ENCODE data around the gene NECAP2.
"Not testable (repeated sequence)": the region's sequence is repeated elsewhere in the genome, so short reads cannot be mapped to it uniquely, and the experiment has no call there.

Gene NECAP2

DNA sequence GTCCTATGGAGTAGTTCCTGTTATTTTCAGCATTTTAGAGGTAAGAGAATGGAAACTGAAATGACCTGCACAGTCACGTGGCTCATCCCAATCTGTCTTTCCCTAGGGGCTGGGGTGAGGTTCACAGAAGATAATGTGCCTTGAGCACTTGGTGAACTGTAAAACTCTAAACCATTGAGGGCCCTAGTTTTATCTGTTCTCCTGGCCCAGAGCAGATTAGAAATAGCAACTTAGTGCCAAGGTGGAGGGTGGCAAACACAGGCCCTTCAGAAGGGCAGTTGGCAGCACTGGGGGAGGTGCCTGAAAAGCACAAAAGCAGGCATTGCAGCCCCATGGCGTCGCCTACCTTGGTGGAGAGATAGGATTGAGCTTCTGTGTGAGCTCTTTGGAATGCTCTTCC, 14.4 kb downstream of the NECAP2 start:
- not testable (repeated sequence) for FAIRE-seq; DNase-seq (ENCODE audit: insufficient read length, low spot score)

DNA sequence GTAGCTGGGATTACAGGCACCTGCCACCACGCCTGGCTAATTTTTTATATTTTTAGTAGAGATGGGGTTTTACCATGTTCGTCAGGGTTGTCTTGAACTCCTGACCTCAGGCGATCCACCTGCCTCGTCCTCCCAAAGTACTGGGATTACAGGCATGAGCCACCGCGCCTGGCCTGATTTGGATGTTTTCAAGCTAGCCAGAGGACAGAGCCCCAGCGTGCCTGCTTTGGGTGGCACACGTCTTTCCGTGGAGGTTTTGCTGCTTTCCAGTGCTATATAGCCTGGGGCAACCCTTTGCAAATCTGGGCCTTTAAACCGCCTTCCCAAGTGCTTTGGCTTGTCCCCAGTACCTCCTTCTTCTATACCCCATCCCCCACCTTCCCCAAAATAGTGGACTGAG, 15.6 kb downstream of the NECAP2 start:
- not testable (repeated sequence) for FAIRE-seq

DNA sequence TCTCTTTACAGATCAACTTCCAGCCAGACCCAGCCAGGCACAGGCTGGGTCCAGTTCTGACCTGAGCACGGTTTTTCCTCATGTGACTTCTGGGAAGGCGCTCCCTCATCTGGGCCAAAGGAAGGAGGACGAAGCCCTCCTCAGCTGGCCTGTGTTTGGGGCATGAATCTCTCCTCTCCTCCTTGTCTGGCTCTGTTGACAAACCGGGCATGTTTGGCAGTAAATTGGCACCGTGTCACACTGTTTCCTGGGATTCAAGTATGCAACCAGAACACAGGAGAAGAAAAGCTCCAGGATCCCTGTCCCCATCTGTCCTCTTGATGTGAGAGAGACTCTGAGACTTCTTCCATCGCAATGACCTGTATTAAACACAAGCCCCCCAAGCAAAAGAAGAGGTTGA, 18.3 kb downstream of the NECAP2 start:
- no peak for FAIRE-seq
- DNase-seq (ENCODE audit: insufficient read length, low spot score) = no peak

More for the DNA sequence above, 15.6 kb downstream of the NECAP2 start:
- not testable (repeated sequence) for DNase-seq (ENCODE audit: insufficient read length, low spot score)

DNA sequence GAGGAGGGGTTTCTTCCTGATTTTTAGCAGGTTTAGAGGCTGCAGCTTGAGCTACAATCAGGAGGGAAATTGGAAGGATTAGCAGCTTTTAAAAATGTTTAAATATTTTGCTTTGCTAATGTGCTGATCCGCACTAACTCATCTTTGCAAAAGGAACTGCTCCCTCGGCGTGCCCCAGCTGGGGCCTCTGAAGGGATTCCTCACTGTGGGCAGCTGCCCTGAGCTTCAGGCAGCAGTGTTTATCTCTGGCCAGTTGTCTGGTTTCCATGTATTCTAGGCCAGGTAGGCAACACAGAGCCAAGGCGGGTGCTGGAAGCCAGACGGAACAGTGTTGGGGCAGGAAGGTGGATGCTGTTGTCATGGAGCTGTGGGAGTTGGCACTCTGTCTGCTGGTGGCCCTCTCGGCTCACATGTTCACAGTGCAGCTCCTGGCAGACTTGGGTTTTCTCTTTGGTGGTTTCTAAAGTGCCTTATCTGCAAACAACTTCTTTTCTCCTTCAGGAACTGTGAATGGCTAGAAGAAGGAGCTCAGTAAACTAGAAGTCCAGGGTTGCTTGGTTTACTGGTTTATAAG, 18.9 kb downstream of the NECAP2 start:
- DNase-seq (ENCODE audit: insufficient read length, low spot score) = no peak
- no peak for FAIRE-seq

DNA sequence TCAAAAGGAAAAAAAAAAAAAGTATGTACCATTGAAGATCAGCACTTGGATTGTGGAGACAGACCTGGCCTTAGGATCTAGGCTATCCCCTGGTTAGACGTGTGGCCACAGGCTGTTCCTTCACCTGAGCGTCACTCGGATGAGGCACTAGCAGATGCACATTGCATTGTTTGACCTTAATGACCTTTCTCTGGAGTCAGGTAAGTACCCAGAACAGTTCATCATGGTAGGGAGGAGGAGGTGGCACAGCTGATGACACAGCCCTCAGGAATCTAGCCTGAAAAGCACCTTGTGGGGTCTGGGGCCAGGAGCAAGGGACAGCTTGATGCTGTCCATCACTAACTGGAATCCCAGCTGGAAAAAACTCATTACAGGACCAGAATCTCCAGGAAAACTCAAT, 21.2 kb downstream of the NECAP2 start:
- no peak for FAIRE-seq
- DNase-seq (ENCODE audit: insufficient read length, low spot score) = no peak

DNA sequence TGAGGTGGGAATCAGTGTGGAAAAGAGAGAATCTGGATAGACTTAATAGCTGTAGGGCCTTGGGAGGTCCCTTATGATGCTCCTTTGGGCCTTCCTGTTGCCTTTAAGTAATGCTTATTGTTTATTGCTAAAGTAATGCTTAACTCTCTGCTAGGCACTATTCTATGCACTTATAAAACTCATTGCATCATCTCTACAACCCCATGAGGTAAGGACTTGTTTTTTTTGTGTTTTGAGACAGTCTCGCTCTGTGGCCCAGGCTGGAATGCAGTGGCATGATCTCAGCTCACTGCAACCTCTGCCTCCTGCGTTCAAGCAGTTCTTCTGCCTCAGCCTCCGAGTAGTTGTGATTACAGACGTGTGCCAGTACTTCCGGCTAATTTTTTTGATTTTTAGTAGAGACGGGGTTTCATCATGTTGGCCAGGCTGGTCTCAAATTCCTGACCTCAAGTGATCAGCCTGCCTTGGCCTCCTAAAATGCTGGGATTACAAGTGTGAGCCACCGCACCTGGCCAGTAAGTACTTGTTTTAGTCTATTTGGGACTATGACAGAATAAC, 22.3 kb downstream of the NECAP2 start:
- DNase-seq (ENCODE audit: insufficient read length, low spot score) (no peak), FAIRE-seq (no peak)

DNA sequence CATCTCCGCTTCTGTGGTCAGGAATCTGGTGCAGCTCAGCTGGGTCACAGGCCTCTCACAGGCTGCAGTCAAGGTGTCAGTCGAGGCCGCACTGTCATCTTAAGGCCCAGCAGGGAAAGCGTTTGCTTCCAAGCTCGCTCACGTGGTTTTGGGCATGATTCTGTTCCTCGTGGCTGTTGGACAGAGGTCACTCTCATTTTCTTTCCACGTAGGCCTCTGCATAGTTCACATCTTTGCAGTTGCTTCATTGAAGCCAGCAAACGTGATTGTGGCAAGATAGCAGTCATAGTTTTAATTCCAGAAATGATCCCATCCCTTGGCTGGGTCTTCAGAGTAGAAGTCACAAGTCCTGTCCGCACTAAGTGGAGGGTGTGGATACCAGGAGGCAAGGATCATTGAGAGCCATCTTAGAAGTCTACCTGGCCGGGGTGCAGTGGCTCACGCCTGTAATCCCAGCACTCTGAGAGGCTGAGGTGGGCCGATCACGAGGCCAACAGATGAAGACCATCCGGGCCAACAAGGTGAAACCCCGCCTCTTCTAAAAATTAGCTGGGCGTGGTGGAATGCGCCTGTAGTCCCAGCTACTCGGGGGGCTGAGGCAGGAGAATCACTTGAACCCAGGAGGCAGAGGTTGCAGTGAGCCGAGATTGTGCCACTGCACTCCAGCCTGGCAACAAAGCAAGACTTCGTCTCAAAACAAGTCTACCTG, 24.5 kb downstream of the NECAP2 start:
- DNase-seq (ENCODE audit: insufficient read length, low spot score) = no peak
- no peak for FAIRE-seq

DNA sequence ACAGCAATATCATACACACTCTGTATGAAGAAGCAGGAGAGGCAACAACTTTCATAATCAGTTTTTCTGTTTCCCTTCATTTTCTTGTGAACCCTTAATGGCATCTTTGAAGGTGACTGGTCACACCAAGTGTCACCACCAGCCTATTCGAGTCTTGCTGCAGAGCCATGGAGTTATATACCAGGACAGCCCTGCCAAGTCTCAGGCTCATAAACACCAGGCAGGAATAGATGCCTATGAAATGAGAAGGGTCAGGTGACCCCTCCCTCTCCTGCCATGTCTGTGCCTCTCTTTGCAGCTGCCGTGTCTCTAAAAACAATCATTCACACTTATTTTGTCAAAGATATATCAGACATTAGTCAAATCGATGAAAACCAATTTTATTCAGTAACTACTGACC, 28.0 kb downstream of the NECAP2 start:
- DNase-seq (ENCODE audit: insufficient read length, low spot score) (no peak), FAIRE-seq (no peak)

DNA sequence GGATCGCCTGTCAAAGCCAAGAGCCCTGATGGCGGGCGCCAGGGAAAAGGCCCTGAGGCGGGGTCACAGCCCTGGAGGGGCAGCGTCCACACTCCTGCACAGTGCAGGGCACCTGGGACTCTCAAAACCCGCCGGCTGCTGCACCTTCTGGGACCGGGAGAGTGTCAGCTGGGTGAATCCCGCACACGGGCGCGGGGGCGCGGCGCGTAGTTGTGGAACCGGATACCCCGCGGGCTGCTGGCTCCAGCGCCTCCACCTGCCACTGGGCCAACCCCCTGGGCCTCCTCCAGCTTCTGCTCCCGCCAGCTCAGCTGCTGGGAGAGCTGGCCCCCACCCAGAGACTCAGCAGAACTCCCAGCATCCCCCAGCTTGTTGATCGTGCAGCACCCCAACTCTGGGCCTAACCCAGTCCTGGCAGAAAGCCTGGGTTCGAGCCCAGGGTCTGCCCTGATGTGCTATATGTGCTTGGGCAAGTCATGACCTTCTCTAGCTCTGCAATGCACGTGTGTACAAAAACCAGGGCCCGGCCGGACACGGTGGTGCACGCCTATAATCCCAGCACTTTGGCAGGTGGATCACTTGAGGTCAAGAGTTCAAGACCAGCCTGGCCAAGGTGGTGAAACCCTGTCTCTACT, 33.8 kb downstream of the NECAP2 start:
- no peak for FAIRE-seq
- no peak for DNase-seq (ENCODE audit: insufficient read length, low spot score)

DNA sequence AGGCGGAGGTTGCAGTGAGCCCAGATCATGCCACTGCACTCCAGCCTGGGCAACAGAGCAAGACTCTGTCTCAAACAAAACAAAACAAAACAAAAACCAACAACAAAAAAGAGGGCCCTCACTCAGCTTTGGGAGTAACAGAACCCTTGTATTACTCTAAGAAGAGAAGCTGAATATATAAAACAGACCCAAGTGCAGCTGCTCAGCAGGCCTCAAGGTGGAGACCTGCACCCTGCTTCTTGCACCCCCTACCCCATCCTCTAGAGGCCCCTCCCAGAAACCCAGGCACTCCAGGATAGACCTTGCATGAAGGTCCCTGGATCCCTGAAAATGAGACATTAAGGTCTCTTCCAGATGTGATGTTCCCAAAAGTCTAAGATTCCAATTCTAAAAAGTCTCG, 34.4 kb downstream of the NECAP2 start:
- FAIRE-seq; DNase-seq (ENCODE audit: insufficient read length, low spot score): not testable (repeated sequence)

DNA sequence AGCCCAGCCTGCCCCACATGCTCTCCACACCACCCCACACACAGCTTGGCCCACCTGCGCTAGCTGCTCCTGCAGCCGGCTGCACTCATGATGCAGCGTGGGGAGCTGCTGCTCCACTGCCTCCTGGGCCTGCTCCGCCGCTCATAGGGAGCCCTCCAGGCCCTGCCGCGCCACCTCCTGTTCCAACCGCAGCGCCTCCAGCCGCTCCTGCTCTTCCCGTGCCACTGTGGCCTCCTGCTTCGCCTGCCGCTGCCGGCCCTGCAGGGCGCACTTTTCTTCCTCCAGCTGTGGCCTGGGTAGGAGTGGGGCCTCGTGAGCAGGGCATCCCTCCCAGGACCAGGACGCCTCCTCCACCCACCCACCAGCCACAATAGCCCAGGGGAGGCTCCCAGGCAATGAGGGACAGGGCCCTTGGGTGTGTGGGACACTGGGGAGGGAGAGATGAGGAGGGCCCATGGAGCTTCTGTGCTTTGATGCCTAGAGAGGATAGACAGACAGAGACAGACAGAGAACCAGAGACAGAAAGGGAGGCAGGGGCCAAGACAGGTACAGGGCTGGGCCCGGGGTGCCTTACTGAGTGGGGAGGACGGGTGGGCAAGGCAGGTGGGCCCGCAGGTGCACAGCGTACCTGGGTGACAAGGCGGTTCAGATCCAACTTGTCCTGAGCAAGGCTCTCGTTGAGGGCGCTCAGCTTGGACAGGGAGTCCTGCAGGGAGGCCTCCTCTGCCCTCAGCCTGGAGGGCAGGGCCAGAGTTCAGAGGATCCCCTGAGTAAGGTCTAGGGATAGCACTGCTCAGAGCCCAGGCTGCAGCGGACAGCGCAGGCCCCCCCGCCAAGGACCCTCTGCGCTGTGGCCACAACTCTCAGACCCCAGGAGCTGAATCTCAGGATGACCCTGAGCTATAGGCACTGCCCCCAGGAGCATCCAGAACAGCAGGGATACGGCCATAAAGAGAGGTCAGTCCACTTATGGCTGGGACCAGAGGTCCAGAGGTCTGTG, 35.5 kb downstream of the NECAP2 start:
- not testable (repeated sequence) for FAIRE-seq; DNase-seq (ENCODE audit: insufficient read length, low spot score)

DNA sequence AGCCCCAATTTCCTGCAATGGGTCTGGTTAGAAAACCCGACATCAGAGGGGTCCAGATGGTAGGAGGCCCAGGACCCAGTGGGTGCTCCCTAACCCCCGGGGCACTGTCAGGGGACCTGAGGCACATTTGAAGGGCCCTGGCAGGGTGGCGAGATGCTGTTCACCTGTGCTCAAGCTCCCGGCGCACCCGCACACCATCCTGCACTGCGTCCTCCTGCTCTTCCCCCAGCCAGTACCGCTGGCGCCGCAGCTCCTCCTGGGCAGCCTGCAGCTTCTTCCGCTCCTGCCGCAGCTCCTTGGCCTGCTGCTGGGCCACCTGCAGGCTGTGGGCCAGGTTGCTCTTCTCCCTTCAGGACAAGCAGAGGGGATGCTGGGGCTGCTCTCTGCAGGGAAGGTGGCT, 37.6 kb downstream of the NECAP2 start:
- FAIRE-seq = no peak
- DNase-seq (ENCODE audit: insufficient read length, low spot score) = no peak

DNA sequence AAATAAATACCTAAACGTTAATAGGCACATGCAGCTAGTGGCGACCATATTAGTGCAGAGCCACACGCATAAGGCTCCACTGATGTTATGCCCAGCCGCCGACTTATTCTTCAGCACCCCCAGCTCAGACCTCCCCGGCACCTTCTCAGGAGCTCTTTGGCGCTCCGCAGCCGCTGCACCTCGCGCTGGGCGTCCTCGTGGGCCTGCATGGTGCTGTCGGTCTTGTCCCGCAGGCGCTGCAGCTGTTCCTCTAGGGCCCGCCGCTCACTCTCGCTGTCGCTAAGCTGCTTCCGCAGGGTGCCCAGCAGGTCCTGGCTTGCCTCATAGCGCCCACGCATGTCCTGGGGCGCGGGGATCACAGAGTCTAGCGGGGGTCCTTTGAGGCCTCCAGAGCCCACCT, 42.6 kb downstream of the NECAP2 start:
- not testable (repeated sequence) for FAIRE-seq

DNA sequence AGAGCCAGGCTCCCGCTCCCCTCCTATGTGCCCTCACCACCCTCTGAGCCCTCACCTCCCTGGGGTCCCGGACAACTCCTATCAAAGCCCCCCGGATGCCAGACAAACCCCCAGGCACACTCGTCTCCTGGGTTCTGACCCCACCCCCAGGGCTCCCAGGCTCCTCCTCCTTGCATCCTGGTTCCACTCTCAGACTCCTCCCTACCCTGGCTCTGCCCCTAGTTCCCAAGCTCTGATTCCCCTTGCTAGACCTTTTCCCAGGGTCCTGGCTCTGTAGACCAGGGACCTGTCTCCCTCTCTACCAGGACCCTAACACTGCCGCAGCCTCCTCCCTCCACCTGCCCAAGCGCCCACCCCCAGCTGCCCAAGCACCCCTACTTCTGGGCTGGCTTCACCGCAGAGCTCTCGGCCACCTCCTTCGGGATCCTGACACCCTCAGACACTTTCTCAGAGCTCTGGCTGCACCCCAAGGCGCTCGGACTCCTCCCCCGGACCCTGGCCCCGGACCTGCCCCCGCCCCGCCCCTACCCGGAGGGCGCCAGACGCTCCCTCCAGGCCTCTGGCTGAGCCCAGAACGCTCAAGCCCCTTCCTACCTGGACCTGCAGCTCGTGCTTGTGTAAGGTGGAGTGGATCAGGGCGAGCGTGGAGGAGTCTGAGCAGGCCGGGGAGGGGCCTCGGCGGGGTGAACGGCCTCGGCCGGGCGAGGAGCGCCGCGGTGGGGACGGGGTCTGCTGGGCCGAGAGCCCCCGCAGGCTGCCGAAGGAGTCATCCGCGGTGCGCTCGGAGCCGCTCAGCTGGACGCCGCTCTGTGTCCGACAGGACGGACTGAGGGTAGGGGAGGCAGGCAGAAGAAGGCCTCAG, 43.3 kb downstream of the NECAP2 start:
- FAIRE-seq; DNase-seq (ENCODE audit: insufficient read length, low spot score): not testable (repeated sequence)

More for the DNA sequence above, 42.6 kb downstream of the NECAP2 start:
- DNase-seq (ENCODE audit: insufficient read length, low spot score) = not testable (repeated sequence)

DNA sequence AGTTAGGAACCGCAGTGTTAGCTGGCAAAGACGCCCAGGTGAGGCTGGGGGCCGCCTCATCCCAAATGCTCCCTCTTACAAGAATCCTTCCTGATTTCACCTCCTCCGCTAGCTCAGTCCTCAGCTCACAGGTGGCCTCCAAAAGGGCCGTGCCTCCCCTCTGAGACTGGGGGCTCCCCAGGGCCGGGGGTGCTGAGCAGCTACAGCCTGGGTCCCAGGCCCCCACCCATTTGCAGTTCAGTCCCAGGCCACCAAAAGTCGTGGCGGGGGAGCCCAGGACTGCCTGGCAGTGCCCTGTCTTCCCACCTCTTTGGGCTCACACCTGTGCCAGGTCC, 43.9 kb downstream of the NECAP2 start:
- FAIRE-seq (no peak), DNase-seq (ENCODE audit: insufficient read length, low spot score) (no peak)

DNA sequence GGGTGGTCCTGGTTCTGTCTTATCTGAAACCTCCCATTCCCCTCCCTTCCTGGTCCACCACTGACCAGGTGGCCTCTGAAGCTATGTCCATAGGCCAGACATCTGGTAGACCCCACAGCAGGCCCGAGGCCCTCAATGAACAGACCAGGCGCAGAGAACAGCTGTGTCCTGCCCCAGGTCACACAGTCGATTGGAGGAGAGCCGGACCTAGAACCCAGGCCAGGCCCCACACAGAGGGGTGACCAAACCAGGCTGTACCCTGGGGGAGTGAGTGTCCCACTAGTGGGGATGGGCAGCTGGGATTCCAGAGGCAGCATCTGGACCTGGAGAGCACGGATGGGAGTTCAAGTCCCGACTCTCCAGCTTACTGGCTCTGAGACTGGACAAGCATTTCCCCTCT, 44.4 kb downstream of the NECAP2 start:
- no peak for DNase-seq (ENCODE audit: insufficient read length, low spot score)
- FAIRE-seq = no peak

DNA sequence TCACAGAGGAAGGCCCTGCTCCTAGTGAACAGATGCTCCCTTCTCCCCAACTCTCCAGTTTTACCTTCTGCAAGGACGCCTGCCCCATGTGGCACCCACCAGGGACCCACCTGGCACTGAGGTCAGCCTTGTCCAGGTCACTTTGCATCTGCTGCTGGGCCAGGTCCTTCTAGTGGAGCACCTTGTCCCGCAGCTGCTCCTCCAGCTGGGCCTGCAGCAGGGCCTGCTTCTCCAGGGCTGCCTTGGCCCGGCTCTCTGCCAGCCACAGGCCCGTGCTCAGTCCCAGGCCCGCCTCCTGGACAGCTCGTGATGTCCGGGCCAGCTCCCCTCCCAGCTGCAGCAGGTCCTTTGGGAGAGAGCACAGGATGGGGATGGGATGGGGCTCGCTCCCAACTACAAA, 45.8 kb downstream of the NECAP2 start:
- not testable (repeated sequence) for FAIRE-seq; DNase-seq (ENCODE audit: insufficient read length, low spot score)

DNA sequence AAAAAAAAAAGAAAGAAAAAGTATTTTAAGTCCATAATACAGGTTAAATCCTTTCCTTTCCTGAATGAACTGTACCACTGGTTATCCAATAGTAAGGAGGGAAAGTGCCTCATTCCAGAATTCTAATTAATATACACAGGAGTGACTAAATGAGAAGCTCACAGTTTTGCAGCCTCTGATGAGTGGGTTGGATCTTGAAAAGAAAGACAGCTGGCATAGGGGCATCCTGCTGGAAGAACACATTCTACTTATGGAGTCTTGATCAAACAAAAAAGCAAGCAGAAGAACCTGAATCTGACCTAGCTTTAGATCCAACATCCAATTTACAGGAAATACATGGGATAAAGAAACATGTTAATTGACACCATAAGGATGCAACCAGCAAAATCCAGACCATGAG, 46.5 kb downstream of the NECAP2 start:
- not testable (repeated sequence) for DNase-seq (ENCODE audit: insufficient read length, low spot score); FAIRE-seq

DNA sequence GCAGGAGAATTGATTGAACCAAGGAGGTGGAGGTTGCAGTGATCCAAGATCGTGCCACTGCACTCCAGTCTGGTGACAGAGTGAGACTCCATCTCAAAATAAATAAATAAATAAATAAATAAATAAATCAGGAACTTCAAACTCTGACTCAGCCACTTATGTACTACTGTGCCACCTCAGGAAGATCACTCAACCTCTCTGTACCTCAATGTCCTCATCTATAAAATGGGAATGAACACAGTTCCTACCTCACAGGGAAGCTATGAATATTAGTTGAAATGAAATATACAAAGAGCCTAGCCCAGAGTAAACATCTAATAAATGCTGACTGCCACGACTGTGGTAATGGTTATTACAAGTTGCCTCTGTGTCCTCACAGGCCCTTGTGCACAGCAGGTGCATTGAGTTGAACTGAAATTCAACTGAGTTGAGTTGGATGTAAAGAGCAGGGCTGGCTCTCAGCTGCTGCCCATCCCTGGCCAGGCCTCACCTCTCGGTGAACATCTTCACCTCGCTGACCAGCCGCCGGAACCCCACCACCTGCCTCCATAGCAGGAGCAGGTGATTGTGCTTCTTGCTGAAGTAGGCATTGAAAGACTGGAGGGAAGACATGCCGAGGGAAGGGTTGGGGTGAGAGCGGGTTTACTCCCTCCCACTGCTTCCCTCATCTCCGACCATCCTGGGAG, 48.8 kb downstream of the NECAP2 start:
- not testable (repeated sequence) for DNase-seq (ENCODE audit: insufficient read length, low spot score); FAIRE-seq

Data from HTR-8/SVneo (cell line).